Panc1 (cell line): ENCODE data around the gene SLCO2A1. TPM values are rescaled to one million over a fixed set of nuclear protein-coding genes. Genes with fewer than 3 reads are reported as not detected.

ENCODE experiments used
- ATAC-seq: fragments of 200-7000 bp; cut with Tn5 transposase; 2 replicates; pipeline ENCODE4 v1.9.1; 2020; ENCODE audit warnings: mild to moderate bottlenecking, moderate library complexity
- BruUV-seq: library from RNA; stranded (reverse); fragments of 400-500 nt; replicated peaks from 2 replicates; lab custom pipeline; 2021; lab: Mats Ljungman, UMichigan
- CTCF ChIA-PET: fragments of 300-600 bp; sonication (Branson Sonifier 250); formaldehyde crosslinking; loops from one replicate; lab custom pipeline; 2022; ENCODE audit warnings: antibody characterized with exemption; lab: Charles Lee
- POLR2A ChIA-PET: fragments of 300-600 bp; sonication (Branson Sonifier 250); formaldehyde crosslinking; loops from one replicate; lab custom pipeline; 2022; ENCODE audit warnings: antibody characterized with exemption; lab: Charles Lee
- DNase-seq: peaks from one replicate; pipeline ENCODE4 v3.0.0-alpha.2; 2010; ENCODE audit warnings: low read depth, low spot score
- H3K27ac ChIP-seq: 2 replicates; pipeline ENCODE4 v1.5.1; 2011; ENCODE audit warnings: mild to moderate bottlenecking, low read length, inconsistent platforms
- H3K27me3 ChIP-seq: fragments of 200-500 bp; sonication (Bioruptor generic); 2 replicates; pipeline ENCODE4 v1.6.0; 2014; ENCODE audit warnings: low read length, inconsistent platforms; ENCODE audit not compliant: control insufficient read depth, insufficient read depth
- H3K36me3 ChIP-seq: fragments of 200-500 bp; sonication (Bioruptor generic); 2 replicates; pipeline ENCODE4 v1.5.1; 2014; ENCODE audit warnings: inconsistent platforms, mild to moderate bottlenecking, low read length, moderate library complexity; ENCODE audit not compliant: control insufficient read depth, insufficient read depth
- H3K4me1 ChIP-seq: 2 replicates; pipeline ENCODE4 v1.5.1; 2011; ENCODE audit warnings: inconsistent platforms, mild to moderate bottlenecking, low read length, moderate library complexity; ENCODE audit not compliant: control insufficient read depth, insufficient read depth
- H3K4me3 ChIP-seq, 2 experiments: 2 replicates each; pipeline ENCODE4 v1.5.1; 2011 to 2012; ENCODE audit warnings: low read depth in 2 of 2, low read length in 2 of 2, mild to moderate bottlenecking in 2 of 2, inconsistent platforms in 1 of 2, moderate library complexity in 1 of 2
- H3K9me3 ChIP-seq: fragments of 200-500 bp; sonication (Bioruptor generic); 2 replicates; pipeline ENCODE4 v1.5.1; 2014; ENCODE audit warnings: low read depth, mild to moderate bottlenecking, inconsistent platforms, low read length, moderate library complexity; ENCODE audit not compliant: control insufficient read depth, insufficient read depth
- CTCF ChIP-seq: fragments of 450-650 bp; IDR thresholded peaks from 2 replicates; pipeline ENCODE4 v1.5.1; 2017; ENCODE audit warnings: mild to moderate bottlenecking
- POLR2AphosphoS5 ChIP-seq: IDR thresholded peaks from 2 replicates; pipeline ENCODE4 v1.6.1; 2012; ENCODE audit warnings: mild to moderate bottlenecking, low read depth, low read length, moderate library complexity
- SIN3A ChIP-seq: IDR thresholded peaks from 2 replicates; pipeline ENCODE4 v1.6.1; 2012; ENCODE audit warnings: low read depth, mild to moderate bottlenecking, low read length, moderate library complexity, borderline replicate concordance; ENCODE audit not compliant: insufficient read depth
- TCF7L2 ChIP-seq: IDR thresholded peaks from 2 replicates; pipeline ENCODE4 v1.6.1; 2011; ENCODE audit warnings: mild to moderate bottlenecking, low read depth, low read length, inconsistent platforms
- in situ Hi-C: cut with HindIII; loops from 2 replicates; pipeline ENCODE4 v1.10.0; 2016; ENCODE audit warnings: low sequenced_read_pairs, low pct_unique_long_range_greater_than_20kb
- intact Hi-C: fragments of 100-400 bp; cut with micrococcal nuclease; formaldehyde crosslinking; loops from one replicate; pipeline ENCODE4 v1.10.0; 2022; ENCODE audit not compliant: unreplicated experiment
- total RNA-seq: library from RNA; stranded (reverse); gene quantifications from one replicate; pipeline ENCODE4 v1.2.1, GENCODE V29; 2021; ENCODE audit not compliant: unreplicated experiment
- TF ChIP-seq, protein P1 (sequence below), 2 experiments: IDR thresholded peaks; 2 replicates each; pipeline ENCODE4 v1.6.1; 2011 to 2012; ENCODE audit warnings: low read depth in 2 of 2, control low read depth in 1 of 2, low read length in 1 of 2, mild to moderate bottlenecking in 1 of 2, moderate library complexity in 1 of 2; ENCODE audit not compliant: insufficient read depth in 1 of 2

SLCO2A1 gene
- total RNA-seq, 1 experiment from 2014 or later, result 0.62 TPM

DNA sequence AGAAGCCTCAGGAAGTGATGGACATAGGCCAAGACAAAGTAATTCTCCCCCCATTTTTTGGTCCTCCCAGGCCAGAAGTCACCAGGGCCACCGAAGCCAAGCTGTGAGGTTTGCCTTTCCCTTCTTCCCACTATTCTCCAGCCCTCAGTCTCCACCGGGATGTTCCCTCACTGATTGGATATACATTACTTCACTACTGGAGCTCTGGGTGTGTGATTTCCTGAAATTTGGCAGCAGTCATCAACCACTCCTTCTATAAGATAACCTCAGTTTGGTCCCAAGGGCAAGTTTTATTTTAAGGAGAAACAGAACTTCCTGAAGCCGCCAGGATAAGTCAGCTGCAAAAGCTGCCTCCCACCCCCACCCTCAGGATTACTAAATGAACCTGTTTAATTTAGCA, 11.3 kb downstream of the SLCO2A1 start:
- Histone ChIP-seq H3K9me3 (no peaks in the 10 kb centered on the region), H3K4me3 (no peak overlapping the region), H3K27me3 (no peaks in the 10 kb centered on the region; the same call in 1 of the 2 replicates), H3K36me3 (no peaks in the 10 kb centered on the region), H3K27ac (no peak overlapping the region), H3K4me1 (no peaks in the 10 kb centered on the region)
- no peak for ATAC-seq
- no peak for DNase-seq
- ChIA-PET POLR2A (no interaction called here), CTCF (no interaction called here)
- in situ Hi-C loops (no loop called here), intact Hi-C loops (no loop called here)
- no TSS peak for BruUV-seq
- TF ChIP-seq TCF7L2 (no peak), POLR2AphosphoS5 (no peak), SIN3A (no peak), CTCF (no peak)
- TF ChIP-seq, protein P1, sequence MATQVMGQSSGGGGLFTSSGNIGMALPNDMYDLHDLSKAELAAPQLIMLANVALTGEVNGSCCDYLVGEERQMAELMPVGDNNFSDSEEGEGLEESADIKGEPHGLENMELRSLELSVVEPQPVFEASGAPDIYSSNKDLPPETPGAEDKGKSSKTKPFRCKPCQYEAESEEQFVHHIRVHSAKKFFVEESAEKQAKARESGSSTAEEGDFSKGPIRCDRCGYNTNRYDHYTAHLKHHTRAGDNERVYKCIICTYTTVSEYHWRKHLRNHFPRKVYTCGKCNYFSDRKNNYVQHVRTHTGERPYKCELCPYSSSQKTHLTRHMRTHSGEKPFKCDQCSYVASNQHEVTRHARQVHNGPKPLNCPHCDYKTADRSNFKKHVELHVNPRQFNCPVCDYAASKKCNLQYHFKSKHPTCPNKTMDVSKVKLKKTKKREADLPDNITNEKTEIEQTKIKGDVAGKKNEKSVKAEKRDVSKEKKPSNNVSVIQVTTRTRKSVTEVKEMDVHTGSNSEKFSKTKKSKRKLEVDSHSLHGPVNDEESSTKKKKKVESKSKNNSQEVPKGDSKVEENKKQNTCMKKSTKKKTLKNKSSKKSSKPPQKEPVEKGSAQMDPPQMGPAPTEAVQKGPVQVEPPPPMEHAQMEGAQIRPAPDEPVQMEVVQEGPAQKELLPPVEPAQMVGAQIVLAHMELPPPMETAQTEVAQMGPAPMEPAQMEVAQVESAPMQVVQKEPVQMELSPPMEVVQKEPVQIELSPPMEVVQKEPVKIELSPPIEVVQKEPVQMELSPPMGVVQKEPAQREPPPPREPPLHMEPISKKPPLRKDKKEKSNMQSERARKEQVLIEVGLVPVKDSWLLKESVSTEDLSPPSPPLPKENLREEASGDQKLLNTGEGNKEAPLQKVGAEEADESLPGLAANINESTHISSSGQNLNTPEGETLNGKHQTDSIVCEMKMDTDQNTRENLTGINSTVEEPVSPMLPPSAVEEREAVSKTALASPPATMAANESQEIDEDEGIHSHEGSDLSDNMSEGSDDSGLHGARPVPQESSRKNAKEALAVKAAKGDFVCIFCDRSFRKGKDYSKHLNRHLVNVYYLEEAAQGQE (IDR thresholded peaks at IDR 0.05; ENCODE audit: insufficient read depth in 1 of 2, low read depth in 2 of 2, low read length in 1 of 2), result no peak

- DNase-seq (no peak), ATAC-seq (peak; percentile 30; the same call in 1 of the 2 replicates)
- no peaks in the 10 kb centered on the region for H3K4me1 ChIP-seq
- in situ Hi-C loops, result no loop called here
- intact Hi-C loops, result no loop called here
- no TSS peak for BruUV-seq
- ChIA-PET CTCF (no interaction called here), POLR2A (no interaction called here)
- H3K36me3 ChIP-seq, result no peaks in the 10 kb centered on the region
- no peaks in the 10 kb centered on the region for H3K9me3 ChIP-seq
- H3K4me3 ChIP-seq, result no peak overlapping the region
- no peak overlapping the region for H3K27ac ChIP-seq
- no peaks in the 10 kb centered on the region; the same call in 1 of the 2 replicates for H3K27me3 ChIP-seq
- TF ChIP-seq SIN3A (no peak), TCF7L2 (no peak), POLR2AphosphoS5 (no peak), CTCF (no peak)
- TF ChIP-seq, protein P1 (IDR thresholded peaks at IDR 0.05; ENCODE audit: insufficient read depth in 1 of 2, low read depth in 2 of 2, low read length in 1 of 2), result no peak
Measured at GRCh38 chr3:134017490-134017889, 12.2 kb downstream of the SLCO2A1 start.
